G401.6 (cell line): ENCODE measurements around the gene DPYSL4.

Experiments
- FAIRE-seq: peaks from 2 replicates; lab custom pipeline; 2012; peaks lifted over from hg19 to GRCh38; lab: Jason Lieb, UNC

DPYSL4 gene

DNA sequence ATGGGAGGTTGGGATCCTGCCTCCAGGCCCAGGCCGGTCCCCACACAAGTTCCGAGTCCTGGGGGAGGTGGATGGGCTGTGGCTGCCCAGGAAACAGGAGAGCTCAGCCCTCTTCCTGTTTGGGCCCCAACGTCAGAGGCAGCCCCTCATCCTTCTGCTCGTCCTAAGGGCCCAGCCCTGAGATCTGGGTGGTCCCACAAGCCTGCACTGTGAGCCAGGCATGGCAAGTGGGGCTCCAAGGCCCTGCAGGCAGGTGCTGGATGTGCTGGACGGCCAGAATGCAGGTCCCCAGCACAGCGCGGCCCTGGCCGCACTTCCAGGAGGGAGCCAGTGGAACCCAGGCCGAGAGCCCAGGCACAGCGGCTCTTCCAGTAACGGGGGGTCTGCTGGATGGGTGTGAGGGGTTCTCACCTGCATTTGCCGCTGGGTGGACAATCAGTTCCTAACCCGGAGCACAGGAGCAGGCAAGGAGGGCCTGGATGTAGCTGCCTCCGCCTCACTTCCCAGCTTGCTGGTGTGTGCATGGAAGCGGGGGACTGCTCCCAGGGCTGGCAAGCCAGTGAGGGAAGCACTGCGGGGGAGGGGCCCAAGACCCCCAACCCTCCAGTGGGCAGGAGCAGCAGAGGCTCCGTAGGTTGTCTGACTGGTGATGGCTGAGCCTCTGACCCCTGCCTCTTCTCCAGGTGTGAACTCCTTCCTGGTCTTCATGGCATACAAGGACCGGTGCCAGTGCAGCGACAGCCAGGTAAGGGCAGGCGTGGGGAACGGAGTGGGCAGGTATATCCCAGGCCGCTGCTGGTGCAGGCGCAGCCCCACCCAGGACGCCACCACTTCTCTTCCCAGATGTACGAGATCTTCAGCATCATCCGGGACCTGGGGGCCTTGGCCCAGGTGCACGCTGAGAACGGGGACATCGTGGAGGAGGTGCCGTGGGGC is 9.7 kb downstream of the DPYSL4 start:
- no peak for FAIRE-seq

DNA sequence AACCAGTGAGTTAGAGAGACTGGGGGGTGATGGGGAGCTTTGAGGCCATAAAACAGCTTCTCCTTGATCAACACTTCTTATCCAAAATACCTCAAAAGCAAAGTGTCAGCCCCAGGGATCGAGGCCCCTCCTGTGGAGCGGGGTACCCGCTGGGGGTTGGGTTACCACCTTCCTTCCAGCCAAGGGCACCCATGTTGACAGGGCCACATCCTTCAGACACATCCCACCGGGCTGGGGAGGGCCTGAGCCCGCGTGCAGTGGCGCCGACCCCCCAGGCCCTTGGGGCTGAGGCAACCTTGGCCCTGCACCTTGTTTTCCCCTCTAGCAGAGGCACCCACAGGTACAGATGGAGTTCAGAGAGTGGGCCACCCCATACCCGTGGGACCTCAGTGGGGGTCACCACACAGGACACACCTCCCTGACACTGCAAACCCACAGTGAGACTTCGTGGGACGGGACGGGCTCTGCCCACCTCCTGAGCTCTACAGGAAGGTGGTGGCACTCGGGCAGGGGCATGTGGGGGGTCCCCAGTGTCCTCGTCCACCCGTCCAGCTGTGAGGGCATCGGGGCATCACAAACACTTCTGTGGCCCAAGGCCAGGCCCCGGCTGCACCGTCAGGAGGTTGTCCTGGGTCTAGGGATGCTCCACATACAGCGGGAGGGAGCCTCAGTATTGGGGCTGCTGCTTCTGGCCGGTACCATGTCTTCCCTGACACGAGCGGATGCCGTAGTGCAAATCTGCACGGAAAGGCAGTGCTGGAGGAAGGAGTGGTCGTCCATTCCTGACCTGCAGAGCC is 10.7 kb downstream of the DPYSL4 start:
- FAIRE-seq = no peak

DNA sequence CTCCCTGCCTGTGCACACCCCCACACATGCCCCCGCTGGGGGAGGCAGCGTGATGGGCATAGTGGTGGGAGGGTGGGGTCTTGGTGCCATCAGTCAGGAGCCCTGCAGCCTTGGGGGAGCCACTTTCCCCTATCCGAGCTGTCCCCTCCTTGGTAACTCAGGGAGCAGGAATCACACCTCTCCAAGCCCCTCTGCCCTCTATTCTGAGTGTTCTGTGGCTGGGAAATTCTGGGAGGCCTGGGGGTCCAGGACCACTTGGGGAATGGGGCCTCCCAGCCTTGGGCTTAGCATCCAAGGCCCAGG is 11.3 kb downstream of the DPYSL4 start:
- no peak for FAIRE-seq

DNA sequence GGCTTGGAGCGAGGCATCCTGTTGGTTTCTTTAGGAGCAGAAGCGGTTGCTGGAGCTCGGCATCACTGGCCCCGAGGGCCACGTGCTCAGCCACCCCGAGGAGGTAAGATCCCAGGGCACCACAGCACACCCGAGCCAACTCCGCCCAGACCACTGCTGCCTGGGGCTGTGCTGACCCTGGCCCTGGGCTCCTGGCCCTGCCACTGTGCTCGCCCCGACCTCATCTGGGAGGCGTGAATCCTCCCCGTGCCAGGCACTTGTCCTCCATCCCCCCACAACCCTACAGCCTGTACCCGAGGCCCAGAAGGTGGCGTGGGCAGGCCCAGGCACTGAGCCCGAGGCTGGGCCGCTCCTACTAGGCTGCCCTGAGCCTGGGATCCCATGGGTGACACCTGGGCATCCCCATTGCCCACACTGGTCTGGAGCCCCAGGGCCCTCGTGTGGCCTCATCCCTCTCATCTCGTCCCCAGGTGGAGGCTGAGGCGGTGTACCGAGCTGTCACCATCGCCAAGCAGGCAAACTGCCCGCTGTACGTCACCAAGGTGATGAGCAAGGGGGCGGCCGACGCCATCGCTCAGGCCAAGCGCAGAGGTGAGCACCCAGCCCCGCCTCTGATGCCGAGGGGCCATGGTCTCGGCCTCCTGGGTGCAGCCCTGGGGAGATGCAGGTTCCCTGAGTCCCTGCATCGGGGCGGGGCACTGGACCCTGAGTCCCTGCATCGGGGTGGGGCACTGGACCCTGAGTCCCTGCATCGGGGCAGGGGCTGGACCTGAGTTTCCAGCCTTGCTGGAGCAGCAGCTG is 11.8 kb downstream of the DPYSL4 start:
- no peak for FAIRE-seq

DNA sequence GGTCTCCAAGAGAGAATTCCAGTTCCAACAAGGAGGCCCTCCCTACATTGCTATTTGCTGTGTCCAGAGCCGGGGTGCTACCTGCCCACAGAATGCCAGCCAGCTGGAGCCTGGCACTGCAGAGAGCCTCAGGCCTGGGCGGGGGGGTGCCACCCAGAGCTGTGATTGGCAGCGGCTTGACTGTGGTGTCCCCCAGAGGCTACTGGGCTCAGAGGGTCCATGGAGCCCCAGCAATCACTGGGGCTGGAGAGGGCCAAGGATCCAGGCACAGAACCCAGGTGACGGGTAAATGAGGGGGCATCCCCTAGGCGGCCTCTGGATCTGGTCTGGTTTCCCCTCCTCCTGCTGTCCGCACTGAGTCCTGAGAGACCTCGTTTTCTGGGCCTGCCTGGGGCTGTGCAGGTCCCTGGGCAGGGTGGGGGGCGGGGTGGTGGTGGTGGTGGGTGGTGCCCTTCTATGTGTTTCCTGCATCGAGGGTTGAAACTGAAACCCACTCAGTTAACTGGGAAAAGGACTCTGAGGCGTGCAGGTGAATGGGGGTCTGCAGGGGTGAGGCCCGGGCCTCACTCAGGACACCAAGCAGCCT is 12.6 kb downstream of the DPYSL4 start:
- no peak for FAIRE-seq

DNA sequence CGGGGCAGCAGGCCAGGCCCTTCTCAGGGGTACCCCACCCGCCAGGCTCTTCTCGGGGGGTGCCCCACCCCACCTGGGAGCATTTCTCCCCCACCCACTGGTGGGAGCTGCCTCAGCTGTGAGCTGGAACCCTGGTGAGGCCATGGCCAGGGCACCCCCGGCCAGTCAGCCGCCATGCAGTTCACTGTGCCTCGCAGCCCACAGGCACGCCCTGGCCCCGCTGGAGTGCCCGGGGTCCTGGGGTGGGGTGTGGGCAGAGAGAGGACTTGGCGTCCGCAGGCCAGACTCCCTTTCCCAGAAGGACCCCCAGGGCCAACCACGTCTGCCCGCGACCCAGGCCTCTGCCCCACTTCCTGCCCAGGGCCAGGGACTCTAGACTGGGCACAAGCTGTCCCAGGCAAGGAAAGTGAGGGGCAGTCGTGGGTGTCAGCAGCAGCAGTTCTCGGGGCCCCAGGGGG is 13.1 kb downstream of the DPYSL4 start:
- FAIRE-seq = no peak

DNA sequence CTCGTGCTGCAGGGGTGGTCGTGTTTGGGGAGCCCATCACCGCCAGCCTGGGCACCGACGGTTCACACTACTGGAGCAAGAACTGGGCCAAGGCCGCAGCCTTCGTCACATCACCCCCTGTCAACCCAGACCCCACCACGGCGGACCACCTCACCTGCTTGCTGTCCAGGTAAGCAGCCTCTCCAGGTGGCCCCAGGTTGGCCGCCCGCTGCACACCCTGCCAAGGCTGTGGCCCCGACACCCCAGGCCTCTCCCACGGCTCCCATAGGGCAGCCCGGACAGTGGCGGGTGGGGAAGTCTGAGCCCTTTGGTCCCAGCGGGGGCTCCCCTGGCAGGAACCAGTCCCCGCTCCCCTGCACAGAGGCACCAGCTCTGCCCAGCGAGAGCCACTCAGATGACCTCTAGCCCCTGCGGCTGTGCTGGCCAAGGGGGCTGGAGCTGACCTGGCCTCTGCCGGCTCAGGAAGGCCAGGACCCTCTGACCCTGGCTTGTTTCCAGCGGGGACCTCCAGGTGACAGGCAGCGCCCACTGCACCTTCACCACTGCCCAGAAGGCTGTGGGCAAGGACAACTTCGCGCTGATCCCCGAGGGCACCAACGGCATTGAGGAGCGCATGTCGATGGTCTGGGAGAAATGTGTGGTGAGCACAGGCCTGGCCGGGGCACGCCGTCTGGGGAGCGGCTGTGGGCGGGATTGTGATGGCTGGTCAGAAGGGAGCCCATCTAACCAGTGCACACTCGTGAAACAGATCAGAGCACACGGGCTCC is 13.8 kb downstream of the DPYSL4 start:
- no peak for FAIRE-seq

DNA sequence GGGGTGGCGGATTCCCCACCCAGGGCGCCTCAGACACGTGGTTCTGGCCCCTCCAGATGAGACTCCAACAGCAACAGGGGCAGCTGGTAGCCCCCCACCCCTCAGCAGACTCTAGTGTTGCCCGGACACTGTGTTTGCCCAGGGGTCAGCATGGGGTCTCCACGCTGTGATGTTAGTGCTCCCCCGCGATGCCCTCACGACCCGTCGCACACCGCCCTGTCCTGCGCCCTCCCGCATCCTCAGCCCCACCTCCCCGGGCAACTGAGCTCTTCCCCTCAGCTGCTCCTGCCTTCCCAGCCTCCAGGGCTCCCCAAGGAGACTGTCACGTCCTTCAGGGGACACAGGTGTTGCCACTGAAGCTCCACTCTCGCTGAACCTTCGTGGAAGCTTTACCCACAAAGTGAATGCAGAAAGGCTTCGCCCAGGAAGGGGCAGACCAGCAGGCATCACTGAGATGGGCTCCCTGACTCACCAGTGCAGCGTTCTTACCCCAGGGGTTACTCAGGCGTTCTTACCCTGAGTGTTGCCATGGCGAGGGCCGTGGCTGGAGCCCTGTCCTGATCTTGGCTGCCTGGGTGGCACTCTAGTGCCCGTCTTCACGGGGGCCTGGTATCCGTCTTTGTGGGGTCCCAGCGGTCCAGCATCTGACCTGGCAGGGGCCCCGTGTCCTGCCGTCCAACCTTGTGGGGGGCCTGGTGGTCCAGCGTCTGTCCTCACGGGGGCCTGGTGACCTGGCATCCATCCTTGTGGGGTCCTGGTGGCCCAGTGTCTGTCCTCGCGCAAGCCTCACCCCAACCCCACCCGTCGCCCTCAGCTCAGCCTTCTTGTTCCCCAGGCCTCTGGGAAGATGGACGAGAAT is 14.6 kb downstream of the DPYSL4 start:
- no peak for FAIRE-seq

DNA sequence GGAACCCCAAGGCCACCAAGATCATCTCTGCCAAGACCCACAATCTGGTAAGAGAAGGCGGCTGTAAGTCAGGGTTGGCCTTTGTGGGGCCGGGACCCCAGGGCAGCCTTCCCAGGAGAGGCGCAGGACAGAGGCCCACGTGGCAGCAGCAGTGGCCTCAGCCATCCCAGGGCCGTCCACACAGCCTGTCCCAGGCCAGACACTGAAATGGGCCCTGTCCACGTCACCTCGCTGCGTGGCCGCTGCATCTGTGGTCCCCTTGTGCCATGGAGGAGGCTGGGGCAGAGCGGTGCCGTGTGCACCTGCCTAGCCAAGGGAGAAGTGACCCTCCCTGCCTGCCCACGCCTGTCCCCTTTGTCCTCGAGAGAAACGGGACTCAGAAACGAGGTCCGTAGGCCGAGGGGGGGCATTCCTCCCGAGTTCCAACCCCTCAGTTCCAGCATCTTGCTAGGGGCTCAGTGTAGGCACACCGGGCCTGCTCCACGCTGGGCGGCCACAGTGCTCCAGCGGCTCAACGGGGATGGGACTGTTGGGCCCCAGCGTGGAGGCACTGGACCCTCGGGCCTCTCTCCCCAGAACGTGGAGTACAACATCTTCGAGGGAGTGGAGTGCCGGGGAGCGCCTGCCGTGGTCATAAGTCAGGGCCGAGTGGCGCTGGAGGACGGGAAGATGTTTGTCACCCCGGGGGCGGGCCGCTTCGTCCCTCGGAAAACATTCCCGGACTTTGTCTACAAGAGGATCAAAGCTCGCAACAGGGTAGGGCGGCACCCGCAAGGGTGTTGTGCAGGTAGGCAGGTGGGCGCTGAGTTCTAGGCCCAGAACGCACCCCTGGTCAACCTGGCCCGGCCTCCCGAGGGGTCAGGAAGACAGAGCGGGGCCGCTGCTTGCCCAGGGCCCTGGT is 15.6 kb downstream of the DPYSL4 start:
- FAIRE-seq = no peak

DNA sequence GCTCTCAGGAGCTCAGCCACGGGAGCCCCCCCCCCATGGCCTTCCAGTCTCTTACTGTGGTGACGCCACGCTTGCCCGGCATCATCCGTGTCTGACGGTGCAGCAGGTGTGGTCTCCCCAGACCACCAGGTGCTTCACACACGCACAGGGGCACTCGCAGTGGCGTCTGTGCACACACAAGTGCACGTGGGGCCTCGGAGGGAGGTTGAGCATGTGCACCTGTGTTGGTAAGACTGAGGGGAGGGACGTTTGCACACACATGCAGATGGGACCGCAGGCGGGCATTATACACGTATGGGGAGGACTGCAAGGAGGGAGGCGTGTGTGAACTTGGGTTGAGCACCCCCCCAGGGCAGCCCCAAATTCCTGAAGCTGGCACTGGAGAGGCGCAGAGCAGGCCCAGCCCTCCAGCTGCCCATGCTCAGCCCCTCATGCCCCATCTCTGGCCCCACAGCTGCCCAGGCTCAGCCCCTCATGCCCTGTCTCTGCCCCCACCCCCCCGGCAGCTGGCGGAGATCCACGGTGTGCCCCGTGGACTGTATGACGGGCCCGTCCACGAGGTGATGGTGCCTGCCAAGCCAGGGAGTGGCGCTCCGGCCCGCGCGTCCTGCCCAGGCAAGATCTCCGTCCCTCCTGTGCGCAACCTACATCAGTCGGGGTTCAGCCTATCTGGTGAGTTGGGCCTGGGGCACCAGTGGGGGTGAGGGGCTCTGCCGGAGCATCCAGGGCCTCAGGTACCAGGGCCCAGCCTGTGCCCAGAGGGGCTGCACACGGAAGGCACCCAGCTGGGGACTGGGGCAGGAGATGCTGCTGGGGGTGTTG is 16.7 kb downstream of the DPYSL4 start:
- no peak for FAIRE-seq

DNA sequence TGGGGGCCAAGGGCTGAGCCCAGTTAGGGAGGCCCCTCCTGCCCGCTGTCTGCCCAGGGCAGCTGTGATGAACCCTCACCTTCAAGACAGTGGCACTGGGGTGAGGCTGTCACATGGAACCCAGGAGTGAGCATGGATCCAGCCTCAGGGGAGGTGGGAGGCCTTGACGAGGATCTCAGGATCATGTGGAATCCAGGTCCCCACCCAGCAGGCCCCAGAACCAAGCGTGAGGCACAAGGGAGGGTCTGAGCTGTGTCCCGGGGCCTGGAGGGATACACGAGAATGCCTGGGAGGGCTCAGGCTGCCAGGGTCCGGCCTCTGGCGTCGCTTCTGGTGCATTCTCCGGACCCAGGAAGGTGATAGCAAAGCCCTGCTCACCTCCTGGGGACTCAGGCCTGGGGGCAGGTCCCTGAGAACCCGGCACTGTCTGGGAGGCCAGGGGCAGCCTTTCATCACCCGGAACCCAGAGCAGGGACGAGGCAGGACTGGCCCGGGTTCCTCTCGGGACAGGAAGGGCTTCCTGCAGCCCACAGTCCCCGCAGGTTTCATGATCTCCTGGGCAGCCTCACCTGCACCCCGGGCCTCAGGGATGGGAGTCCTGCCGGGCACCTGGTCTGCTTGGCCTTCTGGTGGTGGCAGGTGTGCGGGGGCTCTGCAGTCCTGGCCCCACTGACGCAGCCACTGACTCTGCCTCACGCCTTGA is 17.5 kb downstream of the DPYSL4 start:
- FAIRE-seq = no peak

DNA sequence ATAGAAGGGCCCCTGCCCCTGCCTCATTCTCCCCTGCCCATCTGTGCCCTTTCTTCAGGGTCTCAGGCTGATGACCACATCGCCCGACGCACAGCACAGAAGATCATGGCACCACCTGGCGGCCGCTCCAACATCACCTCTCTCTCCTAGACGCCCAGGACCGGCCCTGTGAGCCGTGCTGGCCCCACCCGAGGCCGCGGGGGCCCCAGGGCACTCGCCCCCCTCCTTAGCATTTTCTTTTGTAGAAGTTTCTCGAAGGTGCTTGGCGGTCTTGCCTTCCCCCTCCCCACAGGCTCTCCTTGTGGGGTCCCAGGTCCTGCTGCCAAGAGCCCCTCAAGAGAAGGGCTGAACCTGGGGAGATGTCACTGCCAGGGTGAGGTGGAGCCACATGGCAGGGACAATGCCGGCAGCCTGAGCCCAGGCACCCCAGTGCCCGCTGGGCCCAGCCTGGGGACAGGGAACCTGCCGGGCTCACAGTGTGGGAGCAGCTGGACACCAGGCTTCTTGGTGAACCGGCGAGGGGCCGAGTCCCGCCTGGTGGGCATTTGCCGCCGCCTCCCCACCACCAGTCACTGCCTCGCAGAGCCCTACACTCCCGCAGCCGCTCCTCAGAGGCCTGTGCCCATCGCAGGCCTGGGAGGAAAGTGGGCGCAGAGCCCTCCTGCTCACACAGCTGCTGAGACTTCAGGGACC is 18.2 kb downstream of the DPYSL4 start:
- no peak for FAIRE-seq

DNA sequence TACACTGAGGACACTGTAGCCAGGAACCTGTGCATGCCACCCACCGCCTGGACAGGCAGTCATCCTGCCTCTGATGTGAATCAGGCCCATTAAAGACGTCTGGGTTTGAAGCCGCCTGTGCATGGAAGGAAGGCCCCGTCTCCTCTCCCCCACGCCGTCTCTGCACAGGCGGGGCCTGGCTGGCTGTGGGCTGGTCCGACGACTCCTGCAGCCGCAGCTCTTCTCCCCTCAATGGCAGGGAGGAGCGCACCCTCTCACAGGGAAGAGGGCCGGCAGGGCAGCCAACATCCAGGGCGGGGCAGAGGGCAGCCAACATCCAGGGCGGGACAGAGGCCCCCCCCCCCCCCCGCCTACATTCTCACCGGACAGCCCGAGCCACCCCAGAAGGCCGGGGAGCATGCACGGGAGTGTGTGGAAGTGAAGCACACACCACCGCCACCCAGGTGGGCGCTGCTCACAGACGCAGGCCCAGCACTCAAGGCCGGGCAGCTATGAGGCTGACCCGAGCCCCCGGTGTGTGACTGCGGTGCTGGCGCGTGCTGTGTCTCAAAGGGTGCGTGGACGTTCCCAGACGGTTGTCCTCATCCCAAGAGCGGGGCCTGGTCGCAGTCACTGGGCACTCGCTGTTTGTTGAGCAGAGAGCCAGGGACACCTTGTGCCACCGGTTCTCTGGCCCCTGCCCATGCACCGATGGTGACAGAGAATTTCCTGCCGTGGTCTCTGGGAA is 19.1 kb downstream of the DPYSL4 start:
- no peak for FAIRE-seq

DNA sequence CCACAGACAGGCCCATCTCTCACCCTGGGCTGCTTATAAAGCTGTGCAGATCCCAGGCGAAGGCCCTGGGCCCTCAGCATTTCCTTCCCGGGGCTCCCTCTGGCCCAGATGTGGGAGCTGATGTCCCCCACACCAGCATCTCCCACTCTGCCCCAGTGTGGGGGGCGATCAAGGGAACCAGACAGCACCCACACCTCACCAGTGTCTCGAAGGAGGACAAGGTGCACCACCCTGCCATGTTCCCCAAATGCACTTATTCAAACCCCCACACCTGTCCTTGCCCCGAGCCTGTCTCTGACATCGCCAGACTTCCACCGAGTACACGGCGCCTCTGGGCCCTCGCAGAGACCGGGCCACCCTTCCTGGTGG is 19.6 kb downstream of the DPYSL4 start:
- no peak for FAIRE-seq

DNA sequence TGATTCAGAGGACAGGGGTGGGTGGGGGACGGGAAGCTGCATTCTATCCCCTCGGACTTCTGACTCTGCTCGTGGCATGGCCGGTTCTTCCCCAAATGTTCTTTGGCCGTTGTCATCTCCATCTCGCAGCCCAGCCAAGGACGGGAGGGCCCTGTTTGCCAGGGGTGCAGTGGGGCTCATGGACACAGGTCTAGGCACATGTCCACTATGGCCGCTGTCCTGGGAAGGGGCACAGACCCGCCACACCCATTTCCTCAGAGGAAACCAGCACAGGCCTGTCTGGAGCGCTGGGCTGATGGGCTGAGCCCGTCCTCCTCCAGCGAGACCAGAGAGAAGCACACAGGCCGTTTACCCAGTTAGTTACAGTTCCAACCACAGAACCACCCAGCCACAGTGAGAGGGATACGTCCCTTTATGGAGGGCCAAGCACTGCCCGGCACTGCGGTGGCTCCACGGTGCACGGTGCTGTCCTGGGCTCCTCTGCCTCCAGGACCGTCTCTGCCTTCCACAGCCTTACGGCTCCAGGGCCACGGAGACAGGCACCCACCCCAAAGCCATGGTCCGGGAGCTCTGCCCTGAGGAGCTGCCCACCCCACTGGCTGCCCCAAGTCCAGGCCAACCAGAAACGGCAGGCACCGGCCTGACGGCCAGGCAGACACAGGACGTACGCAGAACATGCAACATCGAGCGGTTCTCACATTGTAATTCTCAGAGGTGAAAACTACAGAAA is 20.2 kb downstream of the DPYSL4 start:
- FAIRE-seq = no peak
